ENCODE data around the gene DEK.

- TF ChIP-seq SP1 (CRISPR knock-in tag; conservative IDR thresholded peaks at IDR 0.05): no peak
- TF ChIP-seq JUN (CRISPR knock-in tag; IDR thresholded peaks at IDR 0.05): no peak
- no peak for TF ChIP-seq PREB (CRISPR knock-in tag; IDR thresholded peaks at IDR 0.05; ENCODE audit: borderline replicate concordance)
- TF ChIP-seq, protein P1, sequence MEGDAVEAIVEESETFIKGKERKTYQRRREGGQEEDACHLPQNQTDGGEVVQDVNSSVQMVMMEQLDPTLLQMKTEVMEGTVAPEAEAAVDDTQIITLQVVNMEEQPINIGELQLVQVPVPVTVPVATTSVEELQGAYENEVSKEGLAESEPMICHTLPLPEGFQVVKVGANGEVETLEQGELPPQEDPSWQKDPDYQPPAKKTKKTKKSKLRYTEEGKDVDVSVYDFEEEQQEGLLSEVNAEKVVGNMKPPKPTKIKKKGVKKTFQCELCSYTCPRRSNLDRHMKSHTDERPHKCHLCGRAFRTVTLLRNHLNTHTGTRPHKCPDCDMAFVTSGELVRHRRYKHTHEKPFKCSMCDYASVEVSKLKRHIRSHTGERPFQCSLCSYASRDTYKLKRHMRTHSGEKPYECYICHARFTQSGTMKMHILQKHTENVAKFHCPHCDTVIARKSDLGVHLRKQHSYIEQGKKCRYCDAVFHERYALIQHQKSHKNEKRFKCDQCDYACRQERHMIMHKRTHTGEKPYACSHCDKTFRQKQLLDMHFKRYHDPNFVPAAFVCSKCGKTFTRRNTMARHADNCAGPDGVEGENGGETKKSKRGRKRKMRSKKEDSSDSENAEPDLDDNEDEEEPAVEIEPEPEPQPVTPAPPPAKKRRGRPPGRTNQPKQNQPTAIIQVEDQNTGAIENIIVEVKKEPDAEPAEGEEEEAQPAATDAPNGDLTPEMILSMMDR (IDR thresholded peaks at IDR 0.05): no peak
- TF ChIP-seq, protein P2, sequence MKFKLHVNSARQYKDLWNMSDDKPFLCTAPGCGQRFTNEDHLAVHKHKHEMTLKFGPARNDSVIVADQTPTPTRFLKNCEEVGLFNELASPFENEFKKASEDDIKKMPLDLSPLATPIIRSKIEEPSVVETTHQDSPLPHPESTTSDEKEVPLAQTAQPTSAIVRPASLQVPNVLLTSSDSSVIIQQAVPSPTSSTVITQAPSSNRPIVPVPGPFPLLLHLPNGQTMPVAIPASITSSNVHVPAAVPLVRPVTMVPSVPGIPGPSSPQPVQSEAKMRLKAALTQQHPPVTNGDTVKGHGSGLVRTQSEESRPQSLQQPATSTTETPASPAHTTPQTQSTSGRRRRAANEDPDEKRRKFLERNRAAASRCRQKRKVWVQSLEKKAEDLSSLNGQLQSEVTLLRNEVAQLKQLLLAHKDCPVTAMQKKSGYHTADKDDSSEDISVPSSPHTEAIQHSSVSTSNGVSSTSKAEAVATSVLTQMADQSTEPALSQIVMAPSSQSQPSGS (CRISPR knock-in tag; IDR thresholded peaks at IDR 0.05; ENCODE audit: borderline replicate concordance, low read depth): no peak
These were observed 27.2 kb downstream of the DEK start for GRCh38 chr6:18237167-18237566.
